ENCODE data around the gene GPR158. TPM values are rescaled to one million over a fixed set of nuclear protein-coding genes. Genes with fewer than 3 reads are reported as not detected.

GPR158 gene
- total and polyA plus RNA-seq, 2 experiments from 2014 or later: 0.02 to 0.47 TPM

DNA sequence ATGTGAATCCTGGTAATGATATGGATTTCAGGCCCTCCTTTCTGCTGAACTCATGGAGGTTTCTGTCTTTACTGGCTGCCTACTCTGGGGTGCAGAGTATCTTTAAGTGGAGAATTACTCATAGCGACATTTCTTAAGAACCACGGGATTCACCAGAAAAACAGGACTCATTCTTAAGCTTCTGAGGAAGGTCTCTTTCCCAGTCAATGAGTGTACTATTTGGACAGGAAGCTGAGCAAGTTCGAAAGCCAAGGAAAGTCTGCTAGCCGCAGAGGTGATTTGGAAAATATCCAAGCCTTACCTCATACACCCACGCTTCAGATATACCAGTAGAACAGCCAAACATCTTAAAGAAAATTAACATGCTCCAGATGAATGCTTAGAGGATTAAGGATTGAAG lies 381.7 kb downstream of the GPR158 start:
- Histone ChIP-seq H3K27me3 (no peaks in the 10 kb centered on the region), H3K4me2 (peak overlapping the region; percentile 25), H3K27ac (peak overlapping the region; percentile 66), H3K4me1 (ENCODE audit: insufficient read depth) (no peaks in the 10 kb centered on the region), H3K9me2 (replicated peaks; ENCODE audit: insufficient read depth) (no peaks in the 10 kb centered on the region), H4K20me1 (ENCODE audit: insufficient read depth, poor library complexity, severe bottlenecking) (no peaks in the 10 kb centered on the region), H3K36me3 (replicated peaks; ENCODE audit: insufficient read depth, low read depth) (no peaks in the 10 kb centered on the region), H2AFZ (no peak overlapping the region), H3K9me3 (ENCODE audit: low read depth) (no peaks in the 10 kb centered on the region), H3K79me2 (no peaks in the 10 kb centered on the region), H3K4me3 (no peak overlapping the region)
- TF ChIP-seq, protein P1, sequence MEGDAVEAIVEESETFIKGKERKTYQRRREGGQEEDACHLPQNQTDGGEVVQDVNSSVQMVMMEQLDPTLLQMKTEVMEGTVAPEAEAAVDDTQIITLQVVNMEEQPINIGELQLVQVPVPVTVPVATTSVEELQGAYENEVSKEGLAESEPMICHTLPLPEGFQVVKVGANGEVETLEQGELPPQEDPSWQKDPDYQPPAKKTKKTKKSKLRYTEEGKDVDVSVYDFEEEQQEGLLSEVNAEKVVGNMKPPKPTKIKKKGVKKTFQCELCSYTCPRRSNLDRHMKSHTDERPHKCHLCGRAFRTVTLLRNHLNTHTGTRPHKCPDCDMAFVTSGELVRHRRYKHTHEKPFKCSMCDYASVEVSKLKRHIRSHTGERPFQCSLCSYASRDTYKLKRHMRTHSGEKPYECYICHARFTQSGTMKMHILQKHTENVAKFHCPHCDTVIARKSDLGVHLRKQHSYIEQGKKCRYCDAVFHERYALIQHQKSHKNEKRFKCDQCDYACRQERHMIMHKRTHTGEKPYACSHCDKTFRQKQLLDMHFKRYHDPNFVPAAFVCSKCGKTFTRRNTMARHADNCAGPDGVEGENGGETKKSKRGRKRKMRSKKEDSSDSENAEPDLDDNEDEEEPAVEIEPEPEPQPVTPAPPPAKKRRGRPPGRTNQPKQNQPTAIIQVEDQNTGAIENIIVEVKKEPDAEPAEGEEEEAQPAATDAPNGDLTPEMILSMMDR (IDR thresholded peaks at IDR 0.05; ENCODE audit: poor library complexity): no peak
- DNase-seq (ENCODE audit: low spot score): peak; percentile 18
- WGBS (ENCODE audit: low lambda C conversion rate, missing lambda C conversion rate): 50% methylated on average over 5 of the region's 5 CpGs

DNA sequence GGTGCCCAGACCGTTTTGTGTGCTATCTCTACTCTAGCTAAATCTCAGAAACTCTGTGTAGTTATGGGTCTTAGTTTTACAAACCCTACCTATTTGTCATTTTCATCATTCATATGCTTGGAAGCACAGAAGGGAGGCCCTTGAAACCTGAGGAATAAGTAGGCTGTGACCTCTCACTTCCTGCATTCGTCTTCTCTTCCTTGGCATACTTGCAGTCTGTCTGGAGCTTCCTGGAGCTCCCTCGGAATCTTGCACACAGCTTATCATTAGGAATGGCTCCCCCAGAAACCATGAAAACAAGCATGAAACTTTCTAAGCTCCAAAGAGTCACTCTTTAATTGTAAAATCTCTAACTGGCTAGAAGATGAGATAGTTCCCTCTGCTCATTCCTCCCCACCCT lies 382.3 kb downstream of the GPR158 start:
- H3K27ac ChIP-seq: peak overlapping the region; percentile 66
- H4K20me1 ChIP-seq (ENCODE audit: insufficient read depth, poor library complexity, severe bottlenecking): no peaks in the 10 kb centered on the region
- no peaks in the 10 kb centered on the region for H3K27me3 ChIP-seq
- WGBS (ENCODE audit: low lambda C conversion rate, missing lambda C conversion rate): 57% methylated on average over 3 of the region's 3 CpGs
- H3K4me2 ChIP-seq: peak overlapping the region; percentile 25
- no peaks in the 10 kb centered on the region for H3K79me2 ChIP-seq
- H3K9me2 ChIP-seq (replicated peaks; ENCODE audit: insufficient read depth): no peaks in the 10 kb centered on the region
- H3K36me3 ChIP-seq (replicated peaks; ENCODE audit: insufficient read depth, low read depth): no peaks in the 10 kb centered on the region
- no peaks in the 10 kb centered on the region for H3K4me1 ChIP-seq (ENCODE audit: insufficient read depth)
- H2AFZ ChIP-seq: no peak overlapping the region
- no peaks in the 10 kb centered on the region for H3K9me3 ChIP-seq (ENCODE audit: low read depth)
- no peak for DNase-seq (ENCODE audit: low spot score)
- TF ChIP-seq, protein P1 (IDR thresholded peaks at IDR 0.05; ENCODE audit: poor library complexity): no peak
- no peak for TF ChIP-seq EZH2 (IDR thresholded peaks at IDR 0.05; ENCODE audit: borderline replicate concordance)
- TF ChIP-seq EZH2phosphoT487 (IDR thresholded peaks at IDR 0.05; ENCODE audit: low read depth, severe bottlenecking, unreplicated experiment): no peak
- no peak overlapping the region for H3K4me3 ChIP-seq

DNA sequence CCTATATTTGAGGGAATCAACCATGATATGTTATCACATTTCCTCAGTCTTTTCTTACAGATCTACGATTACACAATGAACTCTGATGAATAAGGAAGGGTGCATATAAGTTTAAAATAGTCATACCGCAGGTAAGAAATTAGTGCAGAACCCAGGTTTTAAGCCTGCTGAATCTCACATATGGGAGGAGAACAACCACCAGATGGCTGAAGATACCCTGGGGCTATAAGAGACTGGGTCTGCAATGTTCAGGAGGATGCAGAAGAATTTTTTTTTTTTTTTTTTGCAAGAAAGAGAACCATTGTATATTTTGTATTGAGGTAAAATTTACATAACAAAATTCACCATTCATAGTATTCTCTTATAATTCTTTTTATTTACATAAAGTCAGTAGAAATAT lies 387.0 kb downstream of the GPR158 start:
- no peaks in the 10 kb centered on the region for H3K9me3 ChIP-seq (ENCODE audit: low read depth)
- no peak overlapping the region for H3K4me3 ChIP-seq
- no peak for TF ChIP-seq EZH2 (IDR thresholded peaks at IDR 0.05; ENCODE audit: borderline replicate concordance)
- TF ChIP-seq, protein P1 (IDR thresholded peaks at IDR 0.05; ENCODE audit: poor library complexity): no peak
- no peak for TF ChIP-seq EZH2phosphoT487 (IDR thresholded peaks at IDR 0.05; ENCODE audit: low read depth, severe bottlenecking, unreplicated experiment)
- no peak overlapping the region for H3K27ac ChIP-seq
- no peaks in the 10 kb centered on the region for H3K79me2 ChIP-seq
- no peaks in the 10 kb centered on the region for H4K20me1 ChIP-seq (ENCODE audit: insufficient read depth, poor library complexity, severe bottlenecking)
- H3K36me3 ChIP-seq (replicated peaks; ENCODE audit: insufficient read depth, low read depth): no peaks in the 10 kb centered on the region
- 72% methylated on average over 2 of the region's 2 CpGs for WGBS (ENCODE audit: low lambda C conversion rate, missing lambda C conversion rate)
- no peak for DNase-seq (ENCODE audit: low spot score)
- H3K9me2 ChIP-seq (replicated peaks; ENCODE audit: insufficient read depth): no peaks in the 10 kb centered on the region
- no peak overlapping the region for H3K4me2 ChIP-seq
- H2AFZ ChIP-seq: no peak overlapping the region
- peaks cover 9% of the 10 kb centered on the region for H3K4me1 ChIP-seq (ENCODE audit: insufficient read depth)
- H3K27me3 ChIP-seq: no peaks in the 10 kb centered on the region

DNA sequence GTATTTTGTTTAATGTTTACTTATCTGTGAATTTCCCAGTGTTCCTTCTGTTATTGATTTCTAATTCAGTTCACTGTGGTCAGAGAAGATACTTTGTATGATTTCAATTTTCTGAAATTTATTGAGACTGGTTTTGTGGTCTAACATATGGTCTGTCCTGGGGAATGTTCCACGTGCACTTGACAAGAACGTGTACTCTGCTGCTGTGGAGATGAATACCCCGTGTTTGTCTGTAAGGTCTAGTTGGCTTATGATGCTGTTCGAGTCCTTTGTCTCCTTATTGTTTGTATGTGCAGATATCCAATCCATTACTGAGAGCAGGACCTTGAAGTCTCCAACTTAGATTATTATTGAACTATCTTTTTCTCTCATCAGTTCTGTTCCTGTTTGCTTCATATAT lies 387.7 kb downstream of the GPR158 start:
- Histone ChIP-seq H3K27me3 (no peaks in the 10 kb centered on the region), H3K79me2 (no peaks in the 10 kb centered on the region), H3K9me2 (replicated peaks; ENCODE audit: insufficient read depth) (no peaks in the 10 kb centered on the region), H3K27ac (no peak overlapping the region), H3K4me1 (ENCODE audit: insufficient read depth) (peaks cover 9% of the 10 kb centered on the region), H3K4me2 (no peak overlapping the region), H3K36me3 (replicated peaks; ENCODE audit: insufficient read depth, low read depth) (no peaks in the 10 kb centered on the region), H4K20me1 (ENCODE audit: insufficient read depth, poor library complexity, severe bottlenecking) (no peaks in the 10 kb centered on the region), H3K9me3 (ENCODE audit: low read depth) (no peaks in the 10 kb centered on the region), H2AFZ (no peak overlapping the region), H3K4me3 (no peak overlapping the region)
- WGBS (ENCODE audit: low lambda C conversion rate, missing lambda C conversion rate): 88% methylated on average over 4 of the region's 4 CpGs
- no peak for TF ChIP-seq EZH2phosphoT487 (IDR thresholded peaks at IDR 0.05; ENCODE audit: low read depth, severe bottlenecking, unreplicated experiment)
- no peak for TF ChIP-seq EZH2 (IDR thresholded peaks at IDR 0.05; ENCODE audit: borderline replicate concordance)
- TF ChIP-seq, protein P1 (IDR thresholded peaks at IDR 0.05; ENCODE audit: poor library complexity): no peak
- no peak for DNase-seq (ENCODE audit: low spot score)

All from hepatocyte (in vitro differentiated cells).